HPDE6-E6E7 (cell line): ENCODE measurements around the gene IGF2BP2.
"Not testable (repeated sequence)": the region's sequence is repeated elsewhere in the genome, so short reads cannot be mapped to it uniquely, and the experiment has no call there.

Source experiments
- DNase-seq: peaks from one replicate; pipeline ENCODE4 v3.0.0; 2011; ENCODE audit warnings: missing footprints; ENCODE audit errors: extremely low spot score

IGF2BP2 gene

GRCh38 chr3:185661296-185661695 is 163.5 kb downstream of the IGF2BP2 start:
- not testable (repeated sequence) for DNase-seq

- peak; percentile 69 for DNase-seq
These were observed 164.6 kb downstream of the IGF2BP2 start for GRCh38 chr3:185659942-185660921.

DNA sequence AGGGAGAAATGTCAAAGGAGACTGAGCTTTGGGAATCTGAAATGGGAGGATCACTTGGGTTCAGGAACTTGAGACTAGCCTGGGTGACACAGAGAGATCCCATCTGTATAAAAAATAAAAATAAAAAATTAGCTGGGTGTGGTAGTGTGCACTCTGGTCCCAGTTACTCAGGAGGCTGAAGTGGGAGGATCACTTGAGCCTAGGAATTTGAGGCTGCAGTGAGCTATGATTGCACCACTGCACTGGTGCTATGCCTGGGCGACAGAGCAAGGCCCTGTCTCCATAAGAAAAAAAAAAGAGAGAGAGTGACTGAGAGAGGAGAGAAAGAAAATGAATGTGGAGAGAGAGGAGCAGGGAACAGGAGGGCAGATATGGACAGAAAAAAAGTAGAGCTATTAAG is 165.9 kb downstream of the IGF2BP2 start:
- no peak for DNase-seq

- DNase-seq, result peak; percentile 78
These were observed 166.3 kb downstream of the IGF2BP2 start for GRCh38 chr3:185658504-185658912.

DNA sequence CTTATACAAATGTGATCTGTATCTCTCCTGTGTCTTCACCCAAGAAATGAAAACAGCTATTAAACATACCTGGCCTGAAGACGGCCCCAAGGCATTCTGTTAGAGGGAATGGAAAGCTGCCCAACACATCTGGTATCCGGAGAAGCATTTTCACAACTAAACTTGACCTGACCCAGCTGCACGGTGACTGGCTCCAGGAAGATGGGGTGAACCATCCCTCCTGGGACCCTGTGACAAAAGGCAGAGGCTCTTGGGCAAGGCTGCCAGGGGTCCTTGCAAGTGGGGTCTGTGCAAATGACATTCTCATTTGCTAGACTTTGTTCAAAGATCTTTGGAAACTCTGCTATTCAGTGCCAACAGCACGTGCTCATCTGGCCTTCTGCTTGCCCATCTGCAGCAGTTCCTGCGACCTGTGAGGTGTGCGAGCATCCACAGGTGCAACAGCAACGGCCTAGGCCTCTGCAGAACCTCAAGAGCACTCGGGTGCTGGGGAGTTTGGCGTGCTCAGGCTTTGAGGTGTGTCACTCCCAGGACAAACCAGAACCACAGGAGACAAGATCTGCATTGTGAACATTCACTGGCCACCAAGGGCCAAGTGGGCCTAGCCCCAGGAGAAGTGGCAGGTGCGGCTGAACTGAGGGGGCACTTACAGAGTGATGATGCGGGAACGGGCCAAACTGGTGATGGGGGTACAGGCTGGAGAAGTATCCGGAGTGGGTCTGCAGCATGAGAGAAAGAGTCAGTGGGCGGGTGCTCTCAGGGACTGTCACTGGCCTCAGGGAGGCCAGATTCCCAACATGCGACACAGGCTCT is 166.9 kb downstream of the IGF2BP2 start:
- no peak for DNase-seq

GRCh38 chr3:185657211-185657610 is 167.6 kb downstream of the IGF2BP2 start:
- no peak for DNase-seq

DNA sequence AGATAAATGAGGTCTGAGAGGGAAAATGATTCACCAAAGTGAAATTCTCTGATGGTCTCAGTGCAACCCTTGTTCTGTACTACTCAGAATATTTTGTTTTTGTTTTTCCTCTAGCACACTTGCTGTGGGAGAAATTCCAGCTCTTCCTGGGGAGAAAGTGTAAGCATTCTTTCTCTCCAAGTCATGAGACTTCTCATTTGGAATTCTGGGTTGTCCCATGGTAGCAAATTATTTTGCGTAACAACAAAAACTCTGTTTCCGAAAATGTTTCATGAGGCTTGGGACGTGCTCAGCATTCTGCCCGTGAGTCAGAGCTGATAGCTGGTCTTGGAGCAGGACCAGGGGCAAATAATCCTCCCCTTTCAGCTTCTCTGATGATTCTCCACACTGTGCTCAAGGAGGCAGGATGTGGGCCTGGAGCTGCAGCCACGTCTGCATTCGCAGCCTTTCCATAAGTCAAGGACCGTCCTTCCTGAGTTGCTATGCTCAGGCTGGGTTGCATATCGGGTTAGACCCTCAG is 168.5 kb downstream of the IGF2BP2 start:
- peak; percentile 31 for DNase-seq

DNA sequence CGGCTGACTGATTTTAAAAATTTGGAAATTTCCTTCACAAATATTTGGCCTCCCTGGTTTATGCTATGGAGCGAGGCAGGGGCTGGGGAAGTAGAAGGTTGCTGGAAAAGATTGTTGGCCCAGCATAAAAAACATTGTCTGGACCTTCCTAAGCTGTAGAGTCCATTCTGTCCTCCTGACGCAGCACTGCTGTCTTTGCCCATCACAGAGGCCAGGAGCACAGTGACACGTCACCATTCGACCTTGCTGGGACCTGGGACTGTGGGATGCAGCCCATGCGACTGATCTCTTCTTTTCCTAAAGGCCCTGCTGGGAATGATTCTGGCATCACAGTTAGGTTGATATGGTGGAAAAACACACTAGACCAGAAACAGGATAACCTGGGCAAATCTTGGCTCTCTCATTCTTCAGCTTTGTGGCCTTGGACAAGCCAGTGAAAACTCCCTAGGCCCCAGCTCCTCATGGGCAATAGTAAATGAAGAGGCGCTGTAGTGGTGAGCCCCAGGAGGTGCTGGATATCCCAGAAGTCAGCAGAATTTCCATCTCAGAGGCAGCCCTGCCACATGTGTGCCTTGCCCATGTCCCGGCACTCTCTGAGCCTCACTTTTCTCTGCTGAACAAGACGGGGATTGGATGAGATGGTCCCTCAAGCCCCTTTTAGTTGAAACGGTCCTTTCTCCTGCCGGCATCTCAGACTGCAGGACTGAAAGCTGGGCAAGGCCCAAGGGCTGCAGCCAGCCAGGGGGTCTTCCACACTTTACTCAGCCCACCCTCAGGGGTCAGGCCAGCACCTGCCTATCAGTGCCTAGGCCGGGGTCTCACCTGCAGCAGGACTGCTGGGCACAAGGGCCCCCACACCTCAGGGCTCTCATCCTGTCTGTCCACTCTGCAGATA is 169.2 kb downstream of the IGF2BP2 start:
- no peak for DNase-seq

GRCh38 chr3:185654758-185655145 is 170.1 kb downstream of the IGF2BP2 start:
- no peak for DNase-seq

DNA sequence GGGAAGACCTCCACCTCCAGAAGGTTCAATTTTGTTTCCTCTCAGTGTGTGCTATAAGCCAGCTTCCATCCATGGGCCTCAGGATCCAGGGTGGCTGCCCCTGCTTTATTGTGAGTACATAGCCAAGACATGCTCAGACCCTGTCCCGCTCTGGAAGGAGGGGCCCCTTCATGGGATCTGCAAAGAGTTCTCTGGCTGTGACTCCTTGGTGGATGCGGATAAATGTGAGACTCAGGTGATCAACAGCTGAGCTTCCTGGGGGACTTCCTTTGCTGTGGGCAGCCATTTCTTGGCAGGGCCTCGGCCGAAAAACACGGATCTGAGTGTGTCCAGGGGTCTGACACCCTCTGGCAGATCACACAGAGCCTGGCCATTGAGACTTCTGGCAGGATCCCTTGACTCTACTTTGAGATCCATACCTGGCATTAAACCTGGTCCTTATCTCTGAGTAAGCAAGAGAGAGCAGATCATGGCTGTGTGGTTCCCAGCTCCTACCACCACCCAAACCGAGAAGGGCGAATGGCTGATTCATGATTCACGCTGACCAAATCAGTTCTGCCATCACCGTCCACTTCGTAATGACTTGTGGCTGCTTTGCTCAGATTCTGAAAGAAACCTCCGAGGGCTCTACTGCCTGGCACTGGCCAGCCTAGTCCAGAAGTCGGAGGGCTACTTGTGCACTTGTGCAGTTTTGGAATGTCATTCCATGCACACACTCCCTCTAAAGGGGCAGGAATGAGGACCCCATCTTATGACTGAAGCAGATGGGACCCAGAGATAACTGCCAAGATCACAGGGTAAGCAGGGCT is 170.7 kb downstream of the IGF2BP2 start:
- DNase-seq, result no peak

DNA sequence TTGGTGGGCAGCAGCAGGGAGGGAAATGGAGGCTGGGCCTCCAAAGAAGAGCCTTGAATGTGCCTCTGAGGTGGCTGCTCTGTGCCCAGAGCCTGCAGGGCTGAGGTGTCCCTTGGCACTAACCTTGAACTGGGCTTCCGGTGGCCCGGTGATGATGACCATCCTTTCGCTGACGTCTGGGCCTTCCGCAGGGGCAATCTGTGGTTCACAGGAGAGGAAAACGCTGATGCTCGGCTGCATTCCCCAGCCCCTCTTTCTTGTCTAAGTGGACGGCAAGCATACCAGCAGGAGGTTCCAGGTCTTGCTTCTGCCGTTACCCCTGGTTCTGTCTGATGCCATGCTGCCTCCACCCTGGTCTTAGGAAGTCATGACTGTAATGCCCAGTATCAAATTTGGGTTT is 172.9 kb downstream of the IGF2BP2 start:
- no peak for DNase-seq

DNA sequence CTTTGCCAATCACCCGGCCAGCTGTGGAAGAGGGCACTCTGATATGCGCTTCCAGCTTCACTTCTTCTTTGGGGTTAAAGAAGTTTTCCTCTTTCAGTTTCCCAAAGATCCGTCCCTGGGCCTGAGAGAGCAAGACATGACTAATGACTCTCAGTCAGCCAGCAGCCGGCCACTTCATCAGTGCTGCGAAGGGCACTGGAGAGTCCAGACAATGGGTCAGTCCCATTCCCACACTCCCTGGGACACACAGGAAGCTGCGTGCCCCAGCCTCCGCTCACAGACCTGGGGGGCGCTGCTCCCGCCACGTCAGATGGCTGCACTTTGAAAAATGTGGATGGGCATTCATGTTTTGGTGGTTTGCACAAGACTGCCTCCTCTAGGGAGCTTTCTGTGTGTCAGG is 175.4 kb downstream of the IGF2BP2 start:
- no peak for DNase-seq

DNA sequence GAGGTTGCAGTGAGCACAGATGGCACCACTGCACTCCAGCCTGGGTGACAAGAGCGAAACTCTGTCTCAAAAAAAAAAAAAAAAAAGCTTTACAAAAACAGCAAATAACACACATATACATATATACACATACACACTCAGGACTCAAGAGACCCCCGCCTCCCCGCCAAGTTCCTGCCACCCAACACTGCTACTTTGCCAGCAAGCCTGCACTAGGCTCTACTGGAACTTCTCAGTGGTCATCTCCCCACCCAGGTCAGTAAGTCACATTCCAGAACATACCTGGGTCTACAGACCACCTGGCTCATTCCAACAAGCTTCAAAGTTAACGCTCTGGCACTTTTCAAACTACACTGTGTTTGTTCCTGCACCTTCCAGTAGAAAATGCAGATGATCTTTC is 176.4 kb downstream of the IGF2BP2 start:
- DNase-seq, result no peak

- DNase-seq, result no peak
These were observed 177.0 kb downstream of the IGF2BP2 start for GRCh38 chr3:185647880-185648210.

DNA sequence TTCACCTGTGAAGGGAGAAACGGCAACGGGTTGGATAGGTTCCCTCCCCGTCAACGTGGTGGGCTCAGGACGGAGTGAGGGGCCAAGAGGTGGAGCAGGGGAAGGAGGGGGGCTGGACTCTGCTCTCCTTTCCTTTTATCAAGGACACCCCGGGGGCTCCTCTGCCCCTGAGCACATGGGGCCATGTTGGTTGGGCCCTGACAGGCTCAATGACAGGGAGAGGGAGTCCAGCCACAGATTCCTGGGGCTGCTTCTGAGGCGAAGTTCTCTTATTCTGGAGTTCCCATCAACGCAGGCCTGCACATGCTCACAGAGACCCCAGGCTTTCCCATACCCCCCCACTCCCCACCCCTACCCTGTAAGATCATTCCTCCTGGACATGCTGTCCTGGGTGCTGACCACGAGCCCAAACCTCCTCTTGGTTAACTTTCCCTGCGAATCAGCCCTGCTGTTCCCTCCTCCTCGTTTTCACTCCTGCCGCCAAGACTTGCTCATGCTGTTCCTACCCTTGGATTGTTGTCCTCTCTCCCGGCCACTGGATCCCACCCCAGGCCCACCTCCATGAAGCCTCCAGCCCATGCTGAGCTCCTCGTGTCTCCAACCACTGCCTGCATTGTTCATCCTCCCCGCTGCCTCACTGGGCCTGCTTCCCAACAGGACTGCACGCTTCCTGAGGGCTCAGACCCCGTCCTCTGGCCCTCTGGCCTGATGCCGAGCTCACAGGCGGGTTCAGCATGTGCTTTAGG is 177.5 kb downstream of the IGF2BP2 start:
- DNase-seq, result no peak

DNA sequence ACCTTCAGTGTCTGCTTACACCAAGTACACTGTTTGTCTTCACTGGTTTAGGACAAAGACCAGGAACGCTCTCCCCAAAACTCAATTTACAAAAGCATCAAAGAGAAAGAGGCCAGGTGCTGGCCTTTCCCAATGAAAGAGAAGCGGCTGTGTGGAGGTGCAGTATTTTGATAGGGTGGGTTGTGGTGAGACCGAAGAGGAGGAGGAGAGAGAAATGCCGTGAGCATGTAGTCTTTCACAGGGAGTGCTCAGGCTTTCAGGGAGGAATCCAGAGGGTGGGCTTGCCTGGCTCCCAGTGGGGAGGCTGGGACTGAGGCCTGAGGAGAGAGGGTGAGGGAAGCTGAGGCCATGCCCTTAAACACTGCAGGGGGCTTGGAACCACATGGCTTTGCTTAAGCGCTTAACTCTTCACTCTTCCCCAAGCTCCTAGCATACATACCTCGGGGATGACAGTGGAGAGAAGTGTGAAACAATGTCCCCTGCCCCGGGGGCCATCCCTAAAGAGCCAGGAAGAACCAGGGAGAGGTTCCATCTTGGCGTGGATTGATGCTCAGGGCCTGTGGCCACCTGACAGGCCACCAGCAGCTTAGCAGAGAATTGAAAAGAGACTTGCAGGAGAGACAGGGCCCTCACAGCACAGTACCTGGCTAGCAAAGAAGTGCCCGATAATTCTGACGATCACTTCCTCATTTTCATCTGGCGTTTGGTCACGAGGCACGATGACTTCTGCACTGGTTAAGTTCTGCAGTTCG is 178.3 kb downstream of the IGF2BP2 start:
- no peak for DNase-seq

DNA sequence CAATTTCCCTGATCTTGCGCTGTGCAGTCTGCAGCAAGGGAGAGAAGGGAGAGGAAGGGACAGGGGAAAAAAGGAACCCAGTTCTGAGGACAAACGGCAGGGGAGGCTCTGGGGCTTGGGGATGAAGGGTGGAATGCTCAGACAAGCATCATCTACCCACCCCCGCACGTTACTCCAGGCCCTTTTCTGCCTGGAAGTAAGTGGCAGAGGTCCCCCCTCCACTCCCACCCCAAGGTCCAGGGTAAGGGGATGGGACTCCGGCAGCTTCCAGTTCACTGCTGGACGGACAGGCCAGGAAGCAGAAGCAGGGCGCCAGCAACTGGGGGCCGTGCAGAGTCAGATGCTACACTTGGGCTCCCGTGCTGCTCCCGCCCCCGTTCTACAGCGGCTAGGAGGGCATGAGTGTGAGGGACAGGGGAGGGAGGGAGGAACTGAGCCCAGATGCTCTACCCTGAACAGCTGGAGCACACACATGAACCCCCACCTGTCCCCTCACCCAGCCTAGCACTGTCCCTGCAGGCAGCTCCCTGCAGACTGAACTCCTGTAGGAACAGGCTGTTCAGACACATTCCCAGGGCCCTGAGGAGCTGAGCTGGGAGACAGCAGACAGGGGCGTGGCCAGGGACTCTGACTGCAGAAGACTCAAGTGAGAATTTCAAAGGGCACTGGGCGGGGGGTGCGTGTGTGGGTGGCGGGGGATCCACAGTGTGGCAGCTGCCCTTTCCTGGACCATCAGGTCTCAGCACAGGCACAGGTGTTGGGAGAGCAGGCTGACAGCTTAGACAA is 179.1 kb downstream of the IGF2BP2 start:
- DNase-seq, result no peak

GRCh38 chr3:185645191-185645590 is 179.7 kb downstream of the IGF2BP2 start:
- not testable (repeated sequence) for DNase-seq
